ENCODE data around the gene MAGEA1. TPM values are rescaled to one million over a fixed set of nuclear protein-coding genes. Genes with fewer than 3 reads are reported as not detected.
"Not testable (repeated sequence)": the region's sequence is repeated elsewhere in the genome, so short reads cannot be mapped to it uniquely, and the experiment has no call there.

The MAGEA1 gene
- total RNA-seq (2014; rRNA removed) = 0.07 TPM in 1 of 2 replicates, not detected in the other
- percentile 16 among the genes with signal in this experiment for Bru-seq, nascent RNA
- BruChase-seq, experiment 1, labeled RNA remaining after a 6-hour chase = not detected
- BruChase-seq, experiment 2, labeled RNA remaining after a 2-hour chase = percentile 10 among the genes with signal in this experiment
- long read RNA-seq = 0 reads

- no peaks in the 10 kb centered on the region for H3F3A ChIP-seq (ENCODE audit: low read length, unreplicated experiment)
- no peaks in the 10 kb centered on the region for H3K36me3 ChIP-seq (ENCODE audit: low read depth, low read length)
- H3K4me3 ChIP-seq (ENCODE audit: low read length) = no peak within 1 kb of the TSS
- H3K9me2 ChIP-seq (replicated peaks; ENCODE audit: low read length) = no peaks in the 10 kb centered on the region
- DNase-seq = no peak
- no peak within 1 kb of the TSS for H2AFZ ChIP-seq (ENCODE audit: low read length)
- BruUV-seq (replicated peaks) = no TSS peak
- no peak within 1 kb of the TSS for H3K4me2 ChIP-seq (ENCODE audit: low read length)
- no peak for ATAC-seq
- peaks cover 4% of the 10 kb centered on the region for H3K27me3 ChIP-seq (ENCODE audit: low read length)
- H3K4me1 ChIP-seq (ENCODE audit: insufficient read depth, low read length) = no peaks in the 10 kb centered on the region
- no peak within 1 kb of the TSS for H3K9ac ChIP-seq (ENCODE audit: low read length)
- intact Hi-C loops (cut with micrococcal nuclease) = no loop called here
- POLR2A ChIA-PET (ENCODE audit: unreplicated experiment) = no interaction called here
- H3K79me2 ChIP-seq (ENCODE audit: low read length) = no peaks in the 10 kb centered on the region
- no peaks in the 10 kb centered on the region for H3K9me3 ChIP-seq (ENCODE audit: low read length)
- CTCF ChIA-PET = no interaction called here
- no peaks in the 10 kb centered on the region for H4K20me1 ChIP-seq (ENCODE audit: low read length)
- no peak within 1 kb of the TSS for H3K27ac ChIP-seq (ENCODE audit: low read length)
- TF ChIP-seq EZH2 (IDR thresholded peaks at IDR 0.05; ENCODE audit: low read length, unreplicated experiment) (no peak), CTCF (conservative IDR thresholded peaks at IDR 0.05; ENCODE audit: low read depth, low read length) (no peak), EZH2phosphoT487 (IDR thresholded peaks at IDR 0.05; ENCODE audit: borderline replicate concordance, low read length) (no peak)
These were observed at the start of gene MAGEA1 for GRCh38 chrX:153179131-153179530. TSS of gene MAGEA1 (plus strand) at chrX:153179284. CDS start at chrX:153182390, 3,106 bp downstream.

- H3K79me2 ChIP-seq (ENCODE audit: low read length); H3K4me3 ChIP-seq (ENCODE audit: low read length); H3K27ac ChIP-seq (ENCODE audit: low read length); H3K9ac ChIP-seq (ENCODE audit: low read length); H4K20me1 ChIP-seq (ENCODE audit: low read length); POLR2A ChIA-PET (ENCODE audit: unreplicated experiment); BruUV-seq (replicated peaks); H3K9me2 ChIP-seq (replicated peaks; ENCODE audit: low read length); H3K4me1 ChIP-seq (ENCODE audit: insufficient read depth, low read length); H3K36me3 ChIP-seq (ENCODE audit: low read depth, low read length); intact Hi-C loops (cut with micrococcal nuclease); DNase-seq; H3K27me3 ChIP-seq (ENCODE audit: low read length); CTCF ChIA-PET; H3F3A ChIP-seq (ENCODE audit: low read length, unreplicated experiment); H3K4me2 ChIP-seq (ENCODE audit: low read length); H2AFZ ChIP-seq (ENCODE audit: low read length); ATAC-seq; H3K9me3 ChIP-seq (ENCODE audit: low read length): not testable (repeated sequence)
These were observed 46.2 kb upstream of the MAGEA1 start for GRCh38 chrX:153132924-153133323.

- H3K27me3 ChIP-seq (ENCODE audit: low read length); BruUV-seq (replicated peaks); H3K79me2 ChIP-seq (ENCODE audit: low read length); H2AFZ ChIP-seq (ENCODE audit: low read length); H3K27ac ChIP-seq (ENCODE audit: low read length); H3K9me2 ChIP-seq (replicated peaks; ENCODE audit: low read length); H3K36me3 ChIP-seq (ENCODE audit: low read depth, low read length); H3F3A ChIP-seq (ENCODE audit: low read length, unreplicated experiment); H3K4me1 ChIP-seq (ENCODE audit: insufficient read depth, low read length); DNase-seq; intact Hi-C loops (cut with micrococcal nuclease); H3K4me3 ChIP-seq (ENCODE audit: low read length); CTCF ChIA-PET; POLR2A ChIA-PET (ENCODE audit: unreplicated experiment); H3K4me2 ChIP-seq (ENCODE audit: low read length); H3K9me3 ChIP-seq (ENCODE audit: low read length); H3K9ac ChIP-seq (ENCODE audit: low read length); H4K20me1 ChIP-seq (ENCODE audit: low read length): not testable (repeated sequence)
- ATAC-seq = peak; percentile 64; the same call in 1 of the 2 replicates
These were observed 40.0 kb upstream of the MAGEA1 start for GRCh38 chrX:153139074-153139473.

GRCh38 chrX:153146288-153146687, 32.8 kb upstream of the MAGEA1 start:
- H3F3A ChIP-seq (ENCODE audit: low read length, unreplicated experiment); H4K20me1 ChIP-seq (ENCODE audit: low read length); H3K9me2 ChIP-seq (replicated peaks; ENCODE audit: low read length); H3K4me1 ChIP-seq (ENCODE audit: insufficient read depth, low read length); CTCF ChIA-PET; BruUV-seq (replicated peaks); intact Hi-C loops (cut with micrococcal nuclease); DNase-seq; H2AFZ ChIP-seq (ENCODE audit: low read length); H3K4me3 ChIP-seq (ENCODE audit: low read length); H3K27me3 ChIP-seq (ENCODE audit: low read length); H3K9ac ChIP-seq (ENCODE audit: low read length); H3K9me3 ChIP-seq (ENCODE audit: low read length); H3K79me2 ChIP-seq (ENCODE audit: low read length); H3K36me3 ChIP-seq (ENCODE audit: low read depth, low read length); H3K4me2 ChIP-seq (ENCODE audit: low read length); ATAC-seq; POLR2A ChIA-PET (ENCODE audit: unreplicated experiment); H3K27ac ChIP-seq (ENCODE audit: low read length): not testable (repeated sequence)

All from PC-3 (cell line).